VCaP (cell line): ENCODE measurements around the gene MKNK1.

Source experiments
- H3K27ac ChIP-seq: fragments of 450-650 bp; 2 replicates; pipeline ENCODE4 v1.5.1; 2017
- TF ChIP-seq, protein P1 (sequence below): fragments of 450-650 bp; conservative IDR thresholded peaks from 2 replicates; pipeline ENCODE4 v1.5.1; 2017; ENCODE audit warnings: mild to moderate bottlenecking, moderate library complexity

Gene MKNK1

DNA sequence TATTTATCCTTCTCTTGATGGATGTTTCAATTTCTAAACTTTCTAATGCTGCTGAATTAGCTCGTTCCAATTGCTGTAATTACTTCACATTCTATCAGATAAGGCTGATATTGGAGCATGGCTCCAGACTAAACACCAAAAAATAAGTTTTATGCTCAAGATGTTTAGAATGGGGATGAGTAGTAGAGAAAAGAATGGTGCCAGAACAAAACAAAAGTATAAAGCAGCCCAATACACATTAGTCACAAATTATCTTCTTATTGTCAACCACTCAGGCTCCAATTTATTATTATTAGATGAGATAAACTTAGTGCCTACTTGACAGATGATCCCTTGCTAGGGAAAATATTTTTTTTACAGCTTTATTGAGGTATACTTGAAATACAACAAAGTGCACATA is 42.3 kb upstream of the MKNK1 start:
- TF ChIP-seq, protein P1, sequence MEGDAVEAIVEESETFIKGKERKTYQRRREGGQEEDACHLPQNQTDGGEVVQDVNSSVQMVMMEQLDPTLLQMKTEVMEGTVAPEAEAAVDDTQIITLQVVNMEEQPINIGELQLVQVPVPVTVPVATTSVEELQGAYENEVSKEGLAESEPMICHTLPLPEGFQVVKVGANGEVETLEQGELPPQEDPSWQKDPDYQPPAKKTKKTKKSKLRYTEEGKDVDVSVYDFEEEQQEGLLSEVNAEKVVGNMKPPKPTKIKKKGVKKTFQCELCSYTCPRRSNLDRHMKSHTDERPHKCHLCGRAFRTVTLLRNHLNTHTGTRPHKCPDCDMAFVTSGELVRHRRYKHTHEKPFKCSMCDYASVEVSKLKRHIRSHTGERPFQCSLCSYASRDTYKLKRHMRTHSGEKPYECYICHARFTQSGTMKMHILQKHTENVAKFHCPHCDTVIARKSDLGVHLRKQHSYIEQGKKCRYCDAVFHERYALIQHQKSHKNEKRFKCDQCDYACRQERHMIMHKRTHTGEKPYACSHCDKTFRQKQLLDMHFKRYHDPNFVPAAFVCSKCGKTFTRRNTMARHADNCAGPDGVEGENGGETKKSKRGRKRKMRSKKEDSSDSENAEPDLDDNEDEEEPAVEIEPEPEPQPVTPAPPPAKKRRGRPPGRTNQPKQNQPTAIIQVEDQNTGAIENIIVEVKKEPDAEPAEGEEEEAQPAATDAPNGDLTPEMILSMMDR = no peak
- H3K27ac ChIP-seq = no peak overlapping the region

DNA sequence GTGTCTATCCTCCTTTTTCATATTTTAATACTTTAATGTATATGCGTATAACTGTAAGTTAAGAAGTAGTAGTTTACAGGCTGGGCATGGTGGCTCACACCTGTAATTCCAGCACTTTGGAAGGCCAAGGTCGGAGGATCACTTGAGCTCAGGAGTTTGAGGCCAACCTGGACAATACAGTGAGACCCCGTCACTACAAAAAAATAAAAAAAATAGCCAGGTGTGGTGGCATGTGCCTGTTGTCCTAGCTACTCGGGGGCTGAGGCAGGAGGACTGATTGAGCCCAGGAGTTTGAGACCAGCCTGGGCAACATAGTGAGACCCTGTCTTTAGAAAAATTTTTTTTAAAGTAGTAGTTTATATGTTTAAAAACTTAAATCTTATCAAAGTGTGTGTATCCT is 41.7 kb upstream of the MKNK1 start:
- peak overlapping the region; percentile 85 for H3K27ac ChIP-seq
- TF ChIP-seq, protein P1 = no peak

DNA sequence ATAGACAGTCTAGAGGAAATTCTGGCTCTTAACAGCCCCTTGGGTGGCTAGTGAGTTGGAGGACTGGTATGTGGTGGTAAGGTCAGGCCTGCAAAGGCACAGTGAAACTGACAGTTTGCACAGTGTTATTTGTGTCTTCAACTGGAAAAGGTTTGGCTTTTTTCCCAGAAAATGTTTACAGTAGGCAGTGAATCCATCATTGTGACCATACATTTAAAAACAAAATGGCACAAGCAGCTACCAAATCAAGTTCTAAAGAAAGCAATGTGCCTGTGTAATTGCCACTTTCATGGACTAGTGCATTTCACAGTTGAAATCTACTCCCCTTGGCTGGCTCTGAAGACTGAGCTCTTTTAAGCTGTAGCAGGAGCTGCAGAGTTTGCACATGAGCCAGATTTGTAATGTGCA is 39.3 kb upstream of the MKNK1 start:
- TF ChIP-seq, protein P1 = no peak
- peak overlapping the region; percentile 85 for H3K27ac ChIP-seq

DNA sequence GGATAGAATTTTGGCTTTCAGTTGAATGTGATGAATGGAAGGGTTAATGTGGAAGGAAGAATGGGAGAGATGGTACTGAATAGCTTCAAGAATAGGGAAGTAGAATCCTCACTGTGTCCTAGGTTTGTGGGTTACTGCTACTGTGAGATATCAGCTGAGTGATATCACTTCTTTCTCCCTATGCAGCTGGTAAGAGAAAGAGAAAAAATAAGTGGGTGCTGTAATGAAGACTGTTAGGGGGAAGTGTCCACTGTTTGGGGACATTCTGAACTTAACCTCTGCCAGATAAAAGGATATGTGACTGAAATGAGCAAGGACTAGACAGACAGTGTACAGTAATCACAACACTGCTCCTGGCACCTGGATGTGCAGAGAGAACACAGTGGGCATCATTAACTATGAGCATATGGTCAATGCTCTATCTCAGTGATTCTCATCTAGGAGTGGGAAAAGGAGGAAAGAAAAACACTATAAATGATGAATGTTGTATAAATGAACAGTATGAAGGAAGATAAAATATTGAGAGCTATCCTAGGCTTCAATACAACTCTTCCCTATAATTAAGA is 38.1 kb upstream of the MKNK1 start:
- H3K27ac ChIP-seq = peak overlapping the region; percentile 85
- TF ChIP-seq, protein P1 = no peak

DNA sequence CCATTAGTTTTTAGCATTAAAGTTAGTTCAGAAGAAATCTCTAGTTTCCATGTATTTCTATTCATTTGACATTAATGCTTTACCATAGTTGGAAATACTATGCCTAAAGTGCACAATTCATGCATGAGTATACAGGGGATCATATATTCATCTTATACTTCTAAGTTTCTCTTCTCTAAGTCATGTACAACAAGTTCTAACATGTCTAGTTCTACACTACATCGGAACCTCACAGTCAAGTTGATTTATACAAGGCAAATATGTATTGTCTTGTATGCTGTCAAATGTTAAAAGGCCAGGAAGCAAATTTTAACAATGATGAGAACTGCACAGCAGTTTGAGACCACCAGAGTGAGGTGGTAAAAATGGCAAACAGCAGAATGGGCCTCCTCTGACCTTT is 35.5 kb upstream of the MKNK1 start:
- TF ChIP-seq, protein P1 = no peak
- peak overlapping the region; percentile 85 for H3K27ac ChIP-seq

DNA sequence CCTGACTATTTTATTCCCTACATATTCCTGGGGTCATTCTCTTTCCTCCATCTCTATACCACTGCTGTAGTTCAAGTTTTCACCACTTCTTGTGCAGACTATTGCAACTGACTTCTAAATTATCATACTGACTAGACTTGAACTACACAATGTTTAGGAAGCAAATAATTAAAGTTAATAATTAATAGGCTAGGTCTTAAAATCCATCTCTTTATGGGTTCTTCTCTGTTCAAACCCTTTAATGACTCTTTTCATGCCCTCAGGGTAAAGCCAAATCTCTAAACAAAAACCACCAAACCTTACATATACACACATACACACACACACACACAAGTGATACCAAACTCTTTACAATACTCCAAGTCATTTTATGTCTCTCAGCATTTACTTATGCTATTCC is 34.9 kb upstream of the MKNK1 start:
- H3K27ac ChIP-seq = peak overlapping the region; percentile 85
- TF ChIP-seq, protein P1 = no peak

DNA sequence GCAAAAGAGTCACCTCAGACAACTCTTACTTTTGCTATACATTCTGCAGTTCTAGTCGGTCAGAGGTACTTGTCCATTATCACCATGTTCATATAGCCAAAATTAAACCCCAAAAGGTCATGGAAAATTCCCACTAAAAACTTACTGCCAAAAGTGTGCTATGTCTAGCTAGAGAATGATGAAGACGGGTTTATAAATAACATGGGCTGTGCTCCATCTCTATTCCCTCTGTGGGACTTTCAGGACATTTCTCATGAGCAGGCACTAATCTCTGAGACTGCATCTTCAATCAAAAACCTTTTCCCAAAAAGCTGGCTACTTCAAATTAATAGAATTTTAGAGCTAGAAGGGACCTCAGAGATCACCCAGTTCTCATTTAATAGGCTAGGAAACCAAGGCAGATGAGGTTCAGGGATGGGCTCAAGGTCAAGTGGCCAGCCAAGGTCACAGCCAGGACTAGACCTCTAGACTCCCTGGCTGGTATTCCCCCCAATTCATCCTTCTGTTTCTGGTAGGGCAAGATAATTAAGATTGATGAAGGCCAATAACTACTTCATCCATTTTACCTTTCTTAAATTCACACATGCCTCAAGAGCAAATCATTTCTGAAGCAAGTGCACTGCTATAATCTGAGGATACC is 33.5 kb upstream of the MKNK1 start:
- H3K27ac ChIP-seq = peak overlapping the region; percentile 85
- TF ChIP-seq, protein P1 = no peak
